Stomach (tissue), 19 donors: Measurements from ENCODE around the gene LIG3. TPM values are rescaled to one million over a fixed set of nuclear protein-coding genes. Genes with fewer than 3 reads are reported as not detected.
"Not testable (repeated sequence)": the region's sequence is repeated elsewhere in the genome, so short reads cannot be mapped to it uniquely, and the experiment has no call there.

ENCODE experiments used
- DNase-seq, 2 donors: peaks; one replicate each; pipeline versions ENCODE4 v3.0.0 to v3.0.0-alpha.2; 2013 to 2019
- H3K27ac ChIP-seq, 5 donors: fragments of 200-600 bp in 4 of 5; sonication (generic) in 4 of 5; one replicate each; pipeline ENCODE4 v1.5.1; 2013 to 2019; ENCODE audit warnings: mild to moderate bottlenecking in 1 of 5, moderate library complexity in 1 of 5
- H3K27me3 ChIP-seq, 3 donors: fragments of 200-600 bp; sonication (generic); one replicate each; pipeline ENCODE4 v1.5.1; 2017 to 2019; ENCODE audit warnings: mixed run types in 1 of 3
- H3K36me3 ChIP-seq, 4 donors: fragments of 200-600 bp; sonication (generic); 1 replicate in 3 of 4; 2 replicates in 1 of 4; pipeline ENCODE4 v1.5.1; 2016 to 2019
- H3K4me1 ChIP-seq, 4 donors: fragments of 200-600 bp; sonication (generic); one replicate each; pipeline ENCODE4 v1.5.1; 2016 to 2019
- H3K4me3 ChIP-seq, 4 donors: fragments of 200-600 bp; sonication (generic) in 3 of 4; one replicate each; pipeline ENCODE4 v1.5.1; 2016 to 2019; ENCODE audit warnings: mild to moderate bottlenecking in 1 of 4
- H3K9me3 ChIP-seq, 4 donors: fragments of 200-600 bp; sonication (generic); one replicate each; pipeline ENCODE4 v1.5.1; 2016 to 2019
- EP300 ChIP-seq: sonication (generic); formaldehyde crosslinking; IDR thresholded peaks from one replicate; pipeline ENCODE4 v1.6.1; 2017; ENCODE audit warnings: antibody characterized with exemption
- POLR2A ChIP-seq, 4 donors: fragments of 450-650 bp; IDR thresholded peaks; one replicate each; pipeline ENCODE4 v1.6.1; 2016; ENCODE audit warnings: antibody characterized with exemption in 4 of 4, control low read depth in 2 of 4, mild to moderate bottlenecking in 1 of 4, moderate library complexity in 1 of 4
- POLR2AphosphoS5 ChIP-seq, 3 donors: sonication (generic); formaldehyde crosslinking; IDR thresholded peaks; one replicate each; pipeline ENCODE4 v1.6.1; 2016; ENCODE audit warnings: antibody characterized with exemption in 3 of 3
- WGBS, 5 donors: extraction: QIAGEN DNeasy Blood & Tissue Kit in 3 of 5; methylation state at CpG; one replicate each; pipeline versions ENCODE4 v1.1.5 to v1.1.7; 2013 to 2018; 5-methylcytosine and 5-hydroxymethylcytosine counted together
- intact Hi-C: fragments of 100-400 bp; cut with DNase I; formaldehyde crosslinking; loops from one replicate; pipeline ENCODE4 v1.15.1; 2023; ENCODE audit warnings: low total_unique reads
- long read RNA-seq, 10 donors: transcript quantifications; one replicate each; lab custom pipeline, GENCODE V29; 2026
- polyA plus RNA-seq, 3 donors: library from polyadenylated mRNA; stranded (reverse); fragments of 200-250 nt; gene quantifications; one replicate each; pipeline ENCODE4 v1.2.3, GENCODE V29; 2013
- total RNA-seq, 5 donors: library from RNA; depleted of rRNA; stranded (reverse); fragments of >200 nt; gene quantifications; one replicate each; pipeline versions ENCODE4 v1.1.0 to v1.2.3, GENCODE V29; 2014 to 2016
- TF ChIP-seq, protein P1 (sequence below), 7 experiments: fragments of 450-650 bp in 4 of 7; fragments of 200-600 bp in 3 of 7; sonication (generic) in 3 of 7; IDR thresholded peaks; one replicate each; pipeline ENCODE4 v1.5.1; 2016 to 2019; ENCODE audit warnings: antibody characterized with exemption in 7 of 7, control low read depth in 2 of 7, mild to moderate bottlenecking in 1 of 7
- donor health status: healthy with polysubstance abuse.
- donor health status: Bipolar disorder and iron deficiency.
- donor health status: healthy.

Gene LIG3
- total RNA-seq = 100 to 1,000 TPM in 1 of 5 donors, 10 to 100 TPM in 4; 20.3 to 212 (median 39.5) TPM
- 1 to 10 TPM; 4.7 to 7.8 (median 5.8) TPM for polyA plus RNA-seq
- long read RNA-seq, donor 1, partial matches to known transcripts = 0 of 1 reads
- long read RNA-seq, donor 1, other reads (novel, unspliced or antisense) = 0 of 1 reads
- long read RNA-seq, donor 2, partial matches to known transcripts = 0 of 2 reads
- long read RNA-seq, donor 2, other reads (novel, unspliced or antisense) = 0 of 2 reads
- long read RNA-seq, donor 3, full-length matches to known transcripts = 1 of 1 reads
- long read RNA-seq, donor 3, partial matches to known transcripts = 0 of 1 reads
- long read RNA-seq, donor 3, other reads (novel, unspliced or antisense) = 0 of 1 reads
- long read RNA-seq, donor 4 = 0 reads
- long read RNA-seq, donor 5, full-length matches to known transcripts = 3 of 3 reads
- long read RNA-seq, donor 5, partial matches to known transcripts = 0 of 3 reads
- long read RNA-seq, donor 5, other reads (novel, unspliced or antisense) = 0 of 3 reads
- long read RNA-seq, donor 6, partial matches to known transcripts = 17 of 20 reads
- long read RNA-seq, donor 6, other reads (novel, unspliced or antisense) = 0 of 20 reads
- long read RNA-seq, donor 7, partial matches to known transcripts = 22 of 23 reads
- long read RNA-seq, donor 7, other reads (novel, unspliced or antisense) = 0 of 23 reads
- long read RNA-seq, donor 8, partial matches to known transcripts = 0 of 2 reads
- long read RNA-seq, donor 8, other reads (novel, unspliced or antisense) = 0 of 2 reads
- long read RNA-seq, donor 9, partial matches to known transcripts = 0 of 1 reads
- long read RNA-seq, donor 9, other reads (novel, unspliced or antisense) = 0 of 1 reads
- long read RNA-seq, donor 10 = 0 reads

DNA sequence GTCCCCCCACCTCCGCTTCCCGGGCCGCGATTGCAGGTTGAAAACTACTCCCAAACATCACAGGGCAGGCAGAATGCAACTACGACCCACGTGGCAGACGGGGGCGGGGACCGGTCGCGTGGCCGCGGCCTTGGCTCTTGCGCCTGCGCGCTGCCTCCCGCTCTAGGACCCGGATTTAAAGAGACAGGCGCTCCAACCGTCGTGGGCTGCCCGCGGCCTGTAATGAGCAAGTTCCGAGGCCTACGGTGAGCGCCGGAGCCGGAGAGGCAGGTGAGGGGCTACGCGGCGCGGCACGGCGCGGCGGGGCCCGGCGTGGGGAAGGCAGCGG is at the start of gene LIG3:
LIG3 (plus strand) TSS at position 160 of the 328 bp plus-strand sequence. CDS start 2,494 bp downstream, outside the sequence.
- H3K27ac ChIP-seq = peak within 1 kb of the TSS; percentile 98 to 100 (median 100)
- intact Hi-C loops = no loop called here
- H3K36me3 ChIP-seq = peaks cover 0 to 17% (median 12%) of the 10 kb centered on the region in 4 donors
- no peaks in the 10 kb centered on the region for H3K27me3 ChIP-seq
- 0 to 1% (median 1%) methylated on average over 23 to 39 of the region's 39 CpGs for WGBS, 5 donors
- no peaks in the 10 kb centered on the region for H3K9me3 ChIP-seq
- H3K4me1 ChIP-seq = peaks cover 12 to 51% (median 35%) of the 10 kb centered on the region in 4 donors
- DNase-seq = peak; percentile 94 to 98
- peak within 1 kb of the TSS; percentile 70 to 88 (median 77) for H3K4me3 ChIP-seq
- TF ChIP-seq EP300 = no peak
- peak; percentile 82 to 93 (median 92) for TF ChIP-seq POLR2AphosphoS5 (IDR thresholded peaks at IDR 0.05)
- TF ChIP-seq, protein P1, sequence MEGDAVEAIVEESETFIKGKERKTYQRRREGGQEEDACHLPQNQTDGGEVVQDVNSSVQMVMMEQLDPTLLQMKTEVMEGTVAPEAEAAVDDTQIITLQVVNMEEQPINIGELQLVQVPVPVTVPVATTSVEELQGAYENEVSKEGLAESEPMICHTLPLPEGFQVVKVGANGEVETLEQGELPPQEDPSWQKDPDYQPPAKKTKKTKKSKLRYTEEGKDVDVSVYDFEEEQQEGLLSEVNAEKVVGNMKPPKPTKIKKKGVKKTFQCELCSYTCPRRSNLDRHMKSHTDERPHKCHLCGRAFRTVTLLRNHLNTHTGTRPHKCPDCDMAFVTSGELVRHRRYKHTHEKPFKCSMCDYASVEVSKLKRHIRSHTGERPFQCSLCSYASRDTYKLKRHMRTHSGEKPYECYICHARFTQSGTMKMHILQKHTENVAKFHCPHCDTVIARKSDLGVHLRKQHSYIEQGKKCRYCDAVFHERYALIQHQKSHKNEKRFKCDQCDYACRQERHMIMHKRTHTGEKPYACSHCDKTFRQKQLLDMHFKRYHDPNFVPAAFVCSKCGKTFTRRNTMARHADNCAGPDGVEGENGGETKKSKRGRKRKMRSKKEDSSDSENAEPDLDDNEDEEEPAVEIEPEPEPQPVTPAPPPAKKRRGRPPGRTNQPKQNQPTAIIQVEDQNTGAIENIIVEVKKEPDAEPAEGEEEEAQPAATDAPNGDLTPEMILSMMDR (IDR thresholded peaks at IDR 0.05) = peak in 1 of 7 experiments; percentile 7
- TF ChIP-seq POLR2A (IDR thresholded peaks at IDR 0.05) = peak in 1 of 4 donors; percentile 35

DNA sequence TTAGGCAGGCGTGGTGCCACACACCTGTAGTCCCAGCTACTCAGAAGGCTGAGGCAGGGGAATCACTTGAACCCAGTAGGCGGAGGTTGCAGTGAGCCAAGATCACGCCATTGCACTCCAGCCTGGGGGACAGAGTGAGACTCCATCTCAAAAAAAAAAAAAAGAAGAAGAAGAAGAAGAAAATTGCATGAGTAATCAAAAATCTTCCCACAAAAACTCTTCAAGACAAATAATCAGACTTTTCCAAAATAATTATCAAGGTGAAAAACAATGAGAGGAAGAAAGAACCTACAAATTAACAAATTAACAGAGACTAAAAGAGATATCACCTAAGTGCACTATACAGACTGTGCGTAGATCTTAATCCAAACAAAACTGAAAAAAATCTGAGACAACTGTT is 29.5 kb upstream of the LIG3 start:
- DNase-seq, H3K27me3 ChIP-seq, H3K4me3 ChIP-seq, H3K4me1 ChIP-seq, H3K9me3 ChIP-seq, H3K27ac ChIP-seq, intact Hi-C loops, H3K36me3 ChIP-seq: not testable (repeated sequence)
- 92 to 97% (median 93%) methylated on average over 4 of the region's 4 CpGs for WGBS, 5 donors

DNA sequence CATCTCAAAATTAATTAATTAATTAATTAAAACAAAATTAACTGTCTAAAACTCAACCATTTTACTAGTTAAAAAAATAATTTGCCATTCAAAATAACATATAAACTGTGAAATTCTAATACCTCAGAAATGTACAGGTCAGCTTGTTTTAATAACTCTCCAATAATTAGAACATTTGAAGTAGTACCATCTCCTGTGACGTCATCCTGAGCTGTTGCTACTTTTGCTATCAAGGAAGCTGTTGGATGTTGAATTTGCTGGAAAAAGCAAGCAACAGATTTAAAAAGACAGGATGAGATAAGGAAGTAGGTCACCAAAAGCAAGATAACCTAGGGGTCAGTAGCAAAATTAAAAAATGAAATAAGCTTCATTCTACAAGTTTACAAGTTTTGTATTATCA is 21.9 kb upstream of the LIG3 start:
- intact Hi-C loops = no loop called here
- Histone ChIP-seq H3K36me3 (peaks cover 0 to 4% (median 1%) of the 10 kb centered on the region in 4 donors), H3K9me3 (no peaks in the 10 kb centered on the region), H3K27me3 (no peaks in the 10 kb centered on the region), H3K4me1 (peaks cover 16 to 24% (median 21%) of the 10 kb centered on the region in 4 donors), H3K27ac (no peak overlapping the region), H3K4me3 (no peak overlapping the region)
- WGBS, 5 donors = 27 to 65% (median 44%) methylated on average over 1 of the region's 1 CpG
- no peak for DNase-seq
- TF ChIP-seq, protein P1 (IDR thresholded peaks at IDR 0.05) = no peak
- TF ChIP-seq POLR2A (IDR thresholded peaks at IDR 0.05) (no peak), POLR2AphosphoS5 (IDR thresholded peaks at IDR 0.05) (no peak)

DNA sequence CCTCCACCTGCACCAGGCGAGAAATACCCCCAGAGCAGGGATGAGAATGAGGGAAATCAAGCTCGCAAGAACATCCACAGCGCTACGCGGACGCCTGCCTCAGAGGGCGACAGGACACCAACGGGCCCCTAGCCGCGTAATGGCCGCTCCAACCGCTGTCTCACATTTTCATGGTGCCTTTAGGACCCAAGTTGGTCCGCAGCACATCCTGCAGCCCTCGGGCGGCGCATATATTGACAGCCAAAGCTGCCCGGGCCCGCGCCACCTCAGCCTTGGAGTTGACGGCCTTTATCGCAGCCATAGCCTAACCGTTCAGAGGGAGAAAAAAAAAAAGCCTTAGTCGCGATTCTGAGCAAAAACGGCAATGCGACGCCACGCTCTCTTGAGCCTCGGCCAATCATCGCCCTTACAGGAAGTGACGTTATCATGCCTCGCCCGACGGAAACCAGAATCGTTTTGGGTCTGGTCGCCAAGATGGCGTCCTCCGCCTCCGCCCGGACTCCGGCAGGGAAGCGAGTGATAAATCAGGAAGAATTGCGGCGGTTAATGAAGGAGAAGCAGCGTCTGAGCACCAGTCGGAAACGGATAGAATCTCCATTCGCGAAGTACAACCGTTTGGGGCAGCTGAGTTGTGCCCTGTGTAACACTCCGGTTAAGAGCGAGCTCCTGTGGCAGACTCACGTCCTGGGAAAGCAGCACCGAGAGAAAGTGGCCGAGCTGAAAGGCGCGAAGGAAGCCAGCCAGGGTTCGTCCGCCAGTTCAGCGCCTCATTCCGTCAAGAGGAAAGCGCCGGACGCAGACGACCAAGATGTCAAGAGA is 19.0 kb upstream of the LIG3 start, which contains the start of the genes CCT6B and ZNF830:
CCT6B (minus strand) TSS at position 368 of the 819 bp plus-strand sequence; CDS start at position 301, 67 bp downstream.
ZNF830 (plus strand) TSS at position 448 of the 819 bp plus-strand sequence; CDS start at position 475, 27 bp downstream.
- peak; percentile 94 to 98 for DNase-seq
- Histone ChIP-seq H3K27me3 (no peaks in the 10 kb centered on the region), H3K4me3 (peak within 1 kb of the TSS; percentile 84 to 99 (median 92)), H3K9me3 (no peaks in the 10 kb centered on the region), H3K36me3 (peaks cover 19 to 33% (median 28%) of the 10 kb centered on the region in 4 donors), H3K4me1 (peaks cover 16 to 38% (median 25%) of the 10 kb centered on the region in 4 donors), H3K27ac (peak within 1 kb of the TSS; percentile 87 to 97 (median 94))
- WGBS, 5 donors = 0 to 1% (median 0%) methylated on average over 55 to 65 of the region's 65 CpGs
- intact Hi-C loops = no loop called here
- TF ChIP-seq, protein P1 (IDR thresholded peaks at IDR 0.05) = peak in 1 of 7 experiments; percentile 13
- TF ChIP-seq POLR2A (IDR thresholded peaks at IDR 0.05) (peak in 2 of 4 donors; percentile 34 to 59), EP300 (no peak), POLR2AphosphoS5 (IDR thresholded peaks at IDR 0.05) (peak; percentile 94 to 98 (median 97))
